Gastrocnemius medialis (tissue), 4 donors: ENCODE results near the gene ADRA2C. TPM values are rescaled to one million over a fixed set of nuclear protein-coding genes. Genes with fewer than 3 reads are reported as not detected.

Experiments used
- ATAC-seq, 2 donors: fragments of 150-250 bp; one replicate each; pipeline ENCODE4 v1.9.1; 2016
- DNase-seq, 2 donors: peaks; one replicate each; pipeline ENCODE4 v3.0.0-alpha.2; 2019
- H3K27ac ChIP-seq, 4 donors: fragments of 200-600 bp; sonication (generic); 1 replicate in 1 of 4; 2 replicates in 3 of 4; pipeline ENCODE4 v1.5.1; 2016 to 2018; ENCODE audit warnings: mild to moderate bottlenecking in 2 of 4, moderate library complexity in 1 of 4
- H3K27me3 ChIP-seq, 3 donors: fragments of 200-600 bp; sonication (generic) in 2 of 3; 1 replicate in 1 of 3; 2 replicates in 2 of 3; pipeline versions ENCODE4 v1.5.1 to v1.6.0; 2016 to 2019; ENCODE audit warnings: mild to moderate bottlenecking in 1 of 3, moderate library complexity in 1 of 3
- H3K36me3 ChIP-seq, 2 donors: fragments of 200-600 bp; sonication (generic) in 1 of 2; one replicate each; pipeline ENCODE4 v1.5.1; 2017 to 2018
- H3K4me1 ChIP-seq, 2 donors: fragments of 200-600 bp; sonication (generic) in 1 of 2; one replicate each; pipeline ENCODE4 v1.5.1; 2016 to 2017; ENCODE audit warnings: mild to moderate bottlenecking in 2 of 2
- H3K4me3 ChIP-seq, 4 donors: fragments of 200-600 bp; sonication (generic) in 3 of 4; 1 replicate in 1 of 4; 2 replicates in 3 of 4; pipeline ENCODE4 v1.5.1; 2016 to 2019; ENCODE audit warnings: mild to moderate bottlenecking in 2 of 4
- H3K9me3 ChIP-seq, 3 donors: fragments of 200-600 bp; sonication (generic) in 2 of 3; 1 replicate in 1 of 3; 2 replicates in 2 of 3; pipeline ENCODE4 v1.5.1; 2016 to 2019
- POLR2A ChIP-seq, 2 donors: fragments of 450-650 bp; IDR thresholded peaks; one replicate each; pipeline ENCODE4 v1.6.1; 2017; ENCODE audit warnings: antibody characterized with exemption in 2 of 2, mild to moderate bottlenecking in 2 of 2, moderate library complexity in 2 of 2
- in situ Hi-C, 4 donors: fragments of 200-750 bp; cut with MboI; loops; one replicate each; pipeline versions ENCODE4 v1.15.0 to v1.8.0; 2017; ENCODE audit warnings: low sequenced_read_pairs in 4 of 4
- intact Hi-C: fragments of 100-400 bp; cut with DNase I; formaldehyde crosslinking; loops from one replicate; pipeline ENCODE4 v1.15.1; 2023; ENCODE audit warnings: low total_unique reads
- total RNA-seq, 4 donors: library from RNA; depleted of rRNA; stranded (reverse); fragments of >200 nt; gene quantifications; one replicate each; pipeline versions ENCODE4 v1.1.0 to v1.2.3, GENCODE V29; 2016
- TF ChIP-seq, protein P1 (sequence below), 5 experiments: fragments of 450-650 bp in 3 of 5; fragments of 200-600 bp in 2 of 5; sonication (generic) in 2 of 5; IDR thresholded peaks in 4 of 5; conservative IDR thresholded peaks in 1 of 5; 1 replicate in 4 of 5; 2 replicates in 1 of 5; pipeline ENCODE4 v1.5.1; 2016 to 2019; ENCODE audit warnings: antibody characterized with exemption in 5 of 5, mild to moderate bottlenecking in 3 of 5, moderate library complexity in 3 of 5

The ADRA2C gene
- total RNA-seq, 4 donors from 2014 or later, result 2.5 to 7.9 (median 4.8) TPM

GRCh38 chr4:3803475-3803847 is 37.3 kb downstream of the ADRA2C start:
- peaks cover 3 to 24% (median 14%) of the 10 kb centered on the region in 3 donors for H3K27me3 ChIP-seq
- H3K36me3 ChIP-seq, result no peaks in the 10 kb centered on the region
- no peaks in the 10 kb centered on the region for H3K4me1 ChIP-seq
- intact Hi-C loops (no loop called here), in situ Hi-C loops (no loop called here)
- no peak for DNase-seq
- no peak overlapping the region for H3K4me3 ChIP-seq
- no peak overlapping the region for H3K27ac ChIP-seq
- H3K9me3 ChIP-seq, result no peaks in the 10 kb centered on the region
- ATAC-seq, result no peak
- TF ChIP-seq, protein P1, sequence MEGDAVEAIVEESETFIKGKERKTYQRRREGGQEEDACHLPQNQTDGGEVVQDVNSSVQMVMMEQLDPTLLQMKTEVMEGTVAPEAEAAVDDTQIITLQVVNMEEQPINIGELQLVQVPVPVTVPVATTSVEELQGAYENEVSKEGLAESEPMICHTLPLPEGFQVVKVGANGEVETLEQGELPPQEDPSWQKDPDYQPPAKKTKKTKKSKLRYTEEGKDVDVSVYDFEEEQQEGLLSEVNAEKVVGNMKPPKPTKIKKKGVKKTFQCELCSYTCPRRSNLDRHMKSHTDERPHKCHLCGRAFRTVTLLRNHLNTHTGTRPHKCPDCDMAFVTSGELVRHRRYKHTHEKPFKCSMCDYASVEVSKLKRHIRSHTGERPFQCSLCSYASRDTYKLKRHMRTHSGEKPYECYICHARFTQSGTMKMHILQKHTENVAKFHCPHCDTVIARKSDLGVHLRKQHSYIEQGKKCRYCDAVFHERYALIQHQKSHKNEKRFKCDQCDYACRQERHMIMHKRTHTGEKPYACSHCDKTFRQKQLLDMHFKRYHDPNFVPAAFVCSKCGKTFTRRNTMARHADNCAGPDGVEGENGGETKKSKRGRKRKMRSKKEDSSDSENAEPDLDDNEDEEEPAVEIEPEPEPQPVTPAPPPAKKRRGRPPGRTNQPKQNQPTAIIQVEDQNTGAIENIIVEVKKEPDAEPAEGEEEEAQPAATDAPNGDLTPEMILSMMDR (IDR thresholded peaks at IDR 0.05 in 4 of 5, conservative IDR thresholded peaks at IDR 0.05 in 1 of 5), result no peak
- no peak for TF ChIP-seq POLR2A (IDR thresholded peaks at IDR 0.05)

DNA sequence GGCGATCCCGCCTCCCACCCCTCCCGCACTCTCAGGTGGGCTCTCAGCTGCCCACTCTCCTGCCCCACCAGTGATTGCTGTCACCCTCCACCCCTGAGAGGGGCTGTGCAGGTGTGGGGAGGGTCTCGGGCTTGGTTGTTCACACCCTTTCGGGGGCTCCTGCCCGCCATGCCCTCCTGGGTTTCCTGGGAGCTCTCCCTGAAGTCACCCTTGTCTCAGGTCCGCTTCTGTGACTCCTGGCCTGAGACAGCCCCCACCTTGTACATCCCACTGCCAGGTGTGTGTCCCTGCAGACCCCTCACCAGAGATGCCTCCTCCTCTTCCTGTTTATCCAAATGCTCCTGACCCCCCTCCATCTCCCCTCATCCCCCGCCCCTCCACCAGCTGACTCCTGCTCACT is 37.8 kb downstream of the ADRA2C start:
- Histone ChIP-seq H3K27ac (no peak overlapping the region), H3K9me3 (no peaks in the 10 kb centered on the region), H3K36me3 (no peaks in the 10 kb centered on the region), H3K4me3 (no peak overlapping the region), H3K27me3 (peaks cover 3 to 24% (median 14%) of the 10 kb centered on the region in 3 donors), H3K4me1 (no peaks in the 10 kb centered on the region)
- in situ Hi-C loops, result no loop called here
- DNase-seq (no peak), ATAC-seq (no peak)
- intact Hi-C loops, result no loop called here
- no peak for TF ChIP-seq POLR2A (IDR thresholded peaks at IDR 0.05)
- TF ChIP-seq, protein P1 (IDR thresholded peaks at IDR 0.05 in 4 of 5, conservative IDR thresholded peaks at IDR 0.05 in 1 of 5), result no peak

- DNase-seq, result no peak
- H3K27me3 ChIP-seq, result peaks cover 4 to 24% (median 14%) of the 10 kb centered on the region in 3 donors
- ATAC-seq, result no peak
- no peak overlapping the region for H3K4me3 ChIP-seq
- in situ Hi-C loops, result no loop called here
- H3K27ac ChIP-seq, result no peak overlapping the region
- H3K9me3 ChIP-seq, result no peaks in the 10 kb centered on the region
- intact Hi-C loops, result no loop called here
- TF ChIP-seq POLR2A (IDR thresholded peaks at IDR 0.05), result no peak
- TF ChIP-seq, protein P1 (IDR thresholded peaks at IDR 0.05 in 4 of 5, conservative IDR thresholded peaks at IDR 0.05 in 1 of 5), result no peak
- no peaks in the 10 kb centered on the region for H3K36me3 ChIP-seq
- no peaks in the 10 kb centered on the region for H3K4me1 ChIP-seq
Observed at GRCh38 chr4:3805026-3805425, 38.8 kb downstream of the ADRA2C start.

DNA sequence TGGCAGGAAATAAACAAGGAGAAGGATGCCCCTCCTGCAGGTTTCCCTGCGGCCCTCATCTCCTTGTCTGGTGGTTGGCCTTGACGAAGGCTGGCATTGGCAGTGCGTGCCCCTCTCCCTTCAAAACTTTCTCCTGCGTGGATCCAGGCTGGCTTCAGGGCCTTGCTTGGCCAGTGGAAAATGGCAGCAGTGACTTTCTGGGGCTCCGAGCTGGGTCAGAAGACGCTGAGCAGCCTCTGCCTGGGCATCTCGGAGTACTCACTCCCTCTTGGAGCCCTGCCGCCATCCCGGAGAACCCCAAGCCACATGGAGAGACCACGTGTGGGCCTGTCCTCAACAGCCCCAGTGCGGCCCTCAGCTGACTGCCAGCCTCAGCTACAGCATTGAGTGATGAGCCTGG is 39.5 kb downstream of the ADRA2C start:
- no peak overlapping the region for H3K4me3 ChIP-seq
- in situ Hi-C loops (no loop called here), intact Hi-C loops (no loop called here)
- peaks cover 4 to 24% (median 14%) of the 10 kb centered on the region in 3 donors for H3K27me3 ChIP-seq
- no peaks in the 10 kb centered on the region for H3K36me3 ChIP-seq
- DNase-seq (no peak), ATAC-seq (no peak)
- no peak for TF ChIP-seq POLR2A (IDR thresholded peaks at IDR 0.05)
- TF ChIP-seq, protein P1 (IDR thresholded peaks at IDR 0.05 in 4 of 5, conservative IDR thresholded peaks at IDR 0.05 in 1 of 5), result no peak
- no peak overlapping the region for H3K27ac ChIP-seq
- H3K4me1 ChIP-seq, result no peaks in the 10 kb centered on the region
- H3K9me3 ChIP-seq, result no peaks in the 10 kb centered on the region

DNA sequence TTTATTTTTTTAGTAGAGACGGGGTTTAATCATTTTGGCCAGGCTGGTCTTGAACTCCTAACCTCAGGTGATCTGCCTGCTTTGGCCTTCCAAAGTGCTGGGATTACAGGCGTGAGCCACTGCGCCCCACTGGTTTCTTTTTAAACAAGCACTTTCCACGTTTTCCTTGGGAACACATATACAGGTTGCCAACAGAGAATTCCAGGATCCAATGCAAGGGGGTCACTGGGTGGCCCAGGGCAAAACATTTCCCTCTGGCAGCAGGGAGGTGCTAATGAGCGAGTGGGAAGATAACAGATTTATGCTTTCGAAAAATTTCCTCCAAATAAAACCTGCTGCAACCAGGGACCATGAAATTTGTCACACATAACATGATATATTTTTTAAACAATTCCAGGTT is 41.1 kb downstream of the ADRA2C start:
- DNase-seq (no peak), ATAC-seq (no peak)
- Histone ChIP-seq H3K27me3 (peaks cover 4 to 21% (median 14%) of the 10 kb centered on the region in 3 donors), H3K4me3 (no peak overlapping the region), H3K4me1 (no peaks in the 10 kb centered on the region), H3K27ac (no peak overlapping the region), H3K9me3 (no peaks in the 10 kb centered on the region), H3K36me3 (no peaks in the 10 kb centered on the region)
- TF ChIP-seq POLR2A (IDR thresholded peaks at IDR 0.05), result no peak
- TF ChIP-seq, protein P1 (IDR thresholded peaks at IDR 0.05 in 4 of 5, conservative IDR thresholded peaks at IDR 0.05 in 1 of 5), result no peak
- in situ Hi-C loops (no loop called here), intact Hi-C loops (no loop called here)
